GM18505 (cell line): Measurements from ENCODE around the gene KDM2B.

Experiments used
- ATAC-seq: cut with Tn5 transposase; IDR thresholded peaks from one replicate; pipeline ENCODE4 v1.9.1; 2021; ENCODE audit not compliant: unreplicated experiment
- POLR2A ChIP-seq: IDR thresholded peaks from 4 replicates; pipeline ENCODE4 v1.6.1; 2011; ENCODE audit warnings: borderline replicate concordance; ENCODE audit not compliant: insufficient read depth, insufficient read length; ENCODE audit errors: extremely low read depth

Gene KDM2B

DNA sequence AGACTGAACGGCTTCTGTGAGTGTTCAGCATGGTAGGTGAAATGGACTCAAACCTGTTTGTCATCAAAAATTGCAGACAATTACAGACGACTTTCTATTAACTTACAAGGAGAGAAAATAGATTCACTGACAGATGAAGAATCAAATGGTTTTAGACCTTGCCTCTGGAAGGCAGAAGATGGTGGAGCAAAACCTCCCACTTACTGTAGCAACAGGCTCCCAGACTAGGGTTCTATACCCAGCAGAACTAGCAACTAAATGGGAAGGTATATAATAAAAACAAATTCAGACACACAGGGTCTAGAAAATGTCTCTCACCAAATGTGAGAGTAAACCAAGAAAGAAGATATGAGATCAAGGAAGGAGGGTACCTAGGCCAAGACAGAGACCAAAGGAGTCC lies 144.1 kb downstream of the KDM2B start:
- TF ChIP-seq POLR2A = no peak
- ATAC-seq = no peak

DNA sequence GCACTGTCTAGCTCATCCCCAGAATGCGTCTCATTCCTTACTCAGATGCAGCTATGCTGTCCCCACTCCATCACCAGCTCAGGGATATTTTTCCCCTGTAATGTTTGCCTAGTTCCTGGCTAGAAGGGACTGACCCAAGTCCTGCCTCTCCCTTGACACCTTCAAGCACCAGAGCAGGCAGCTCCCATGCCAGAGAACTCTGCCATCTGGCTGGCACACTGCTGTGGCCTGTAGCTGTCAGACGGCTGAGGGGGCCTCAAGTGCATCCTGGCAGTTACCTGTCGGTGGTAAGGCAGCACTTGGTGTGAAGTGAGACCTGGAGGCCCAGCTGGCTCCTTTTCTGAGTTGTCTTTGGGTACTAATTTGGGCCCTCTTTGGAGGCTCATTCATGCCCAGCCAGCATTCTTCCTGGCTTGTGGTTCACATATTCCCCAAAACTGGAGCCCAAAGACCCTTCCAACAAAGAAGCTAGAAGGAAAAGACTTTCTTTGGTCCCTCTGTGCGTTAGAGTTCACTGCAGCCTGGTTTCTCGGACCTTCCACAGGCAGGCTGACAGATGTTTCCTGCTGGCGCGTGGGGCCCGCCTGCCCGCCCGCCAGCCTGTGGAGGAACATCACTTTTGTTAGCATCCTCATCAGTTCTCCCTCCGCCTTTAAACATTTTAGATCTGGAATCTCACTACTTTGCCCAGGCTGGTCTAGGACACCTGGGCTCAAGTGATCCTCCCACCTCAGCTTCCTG lies 147.9 kb downstream of the KDM2B start:
- no peak for TF ChIP-seq POLR2A
- ATAC-seq = no peak

DNA sequence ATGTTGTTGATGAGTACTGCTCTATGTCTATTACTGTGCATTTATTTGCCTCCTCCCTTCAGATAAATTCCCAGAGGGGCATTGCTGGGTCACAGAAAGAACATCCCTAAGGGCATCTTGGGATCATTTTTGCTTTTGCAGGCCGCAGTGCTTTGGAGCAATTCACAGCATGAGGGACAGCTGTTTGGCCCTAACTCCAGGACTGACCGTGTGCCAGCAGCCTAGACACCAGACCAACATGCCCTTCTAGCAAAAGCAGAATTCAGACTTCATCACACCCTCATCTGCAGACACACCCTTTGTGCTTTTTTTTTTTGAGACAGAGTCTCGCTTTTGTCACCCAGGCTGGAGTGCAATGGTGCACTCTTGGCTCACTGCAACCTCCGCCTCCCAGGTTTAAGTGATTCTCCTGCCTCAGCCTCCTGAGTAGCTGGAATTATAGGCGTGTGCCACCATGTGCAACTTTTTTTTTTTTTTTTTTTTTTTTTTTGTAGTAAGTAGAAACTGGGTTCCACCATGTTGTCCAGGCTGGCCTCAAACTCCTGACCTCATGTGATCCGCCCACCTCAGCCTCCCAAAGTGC lies 149.9 kb downstream of the KDM2B start:
- ATAC-seq = no peak
- no peak for TF ChIP-seq POLR2A

DNA sequence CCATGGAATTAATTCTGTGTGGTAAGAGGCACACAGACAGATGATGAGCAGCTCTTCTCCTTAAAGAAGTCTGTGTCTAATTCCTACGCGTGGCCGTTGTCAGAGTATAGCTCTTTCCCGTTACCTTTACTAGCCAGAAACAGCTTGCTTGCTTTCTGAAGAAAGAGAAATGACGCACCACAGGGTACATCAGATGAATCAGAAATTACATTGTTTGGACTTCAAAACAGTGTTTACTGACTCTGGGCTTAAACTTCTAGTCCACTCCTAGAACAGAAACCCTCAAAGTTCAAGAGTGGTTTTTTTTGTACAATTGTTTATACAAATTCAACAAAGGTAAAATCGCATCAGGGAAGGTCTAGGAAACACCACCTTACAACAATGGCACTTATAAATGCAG lies 151.9 kb downstream of the KDM2B start:
- no peak for TF ChIP-seq POLR2A
- ATAC-seq = no peak

DNA sequence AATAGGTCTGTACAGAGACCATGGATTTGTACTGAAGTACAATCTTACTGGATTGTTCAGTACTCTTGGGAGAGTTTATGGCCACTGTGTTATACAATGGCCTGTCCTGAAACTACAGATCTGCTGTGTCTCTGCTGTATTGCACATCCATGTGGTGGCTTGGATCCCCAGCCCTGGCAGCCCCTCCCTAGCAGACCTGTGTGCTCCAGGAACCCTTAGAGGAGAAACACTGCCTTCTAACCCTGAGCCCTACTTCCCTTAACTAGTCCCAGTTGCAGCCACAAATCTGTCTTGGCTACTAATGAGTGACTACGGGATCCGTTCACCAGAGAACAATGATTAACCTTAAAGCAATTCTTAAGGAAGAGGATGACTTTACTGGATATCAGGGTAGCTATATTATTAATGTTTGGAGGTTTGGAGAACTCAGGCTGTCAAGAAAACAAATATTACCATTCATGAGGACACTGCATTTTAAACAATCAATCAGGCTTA lies 153.2 kb downstream of the KDM2B start:
- ATAC-seq = no peak
- TF ChIP-seq POLR2A = no peak

DNA sequence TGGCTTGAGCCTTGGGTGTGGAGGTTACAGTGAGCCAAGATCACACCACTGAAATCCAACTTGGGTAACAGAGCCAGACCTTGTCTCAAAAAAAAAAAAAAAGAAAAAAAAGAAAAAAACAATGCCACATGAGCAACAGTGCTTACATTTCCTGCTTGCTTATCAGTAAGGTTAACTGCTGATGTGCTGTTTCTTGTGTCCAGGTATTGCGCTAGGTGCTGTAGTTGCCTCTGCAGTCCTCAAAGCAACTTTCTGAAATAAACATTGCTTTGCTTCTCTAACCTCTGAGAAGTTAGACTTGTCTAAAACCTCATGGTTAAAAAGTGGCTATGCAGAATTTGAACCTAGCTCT lies 156.2 kb downstream of the KDM2B start:
- no peak for TF ChIP-seq POLR2A
- no peak for ATAC-seq

DNA sequence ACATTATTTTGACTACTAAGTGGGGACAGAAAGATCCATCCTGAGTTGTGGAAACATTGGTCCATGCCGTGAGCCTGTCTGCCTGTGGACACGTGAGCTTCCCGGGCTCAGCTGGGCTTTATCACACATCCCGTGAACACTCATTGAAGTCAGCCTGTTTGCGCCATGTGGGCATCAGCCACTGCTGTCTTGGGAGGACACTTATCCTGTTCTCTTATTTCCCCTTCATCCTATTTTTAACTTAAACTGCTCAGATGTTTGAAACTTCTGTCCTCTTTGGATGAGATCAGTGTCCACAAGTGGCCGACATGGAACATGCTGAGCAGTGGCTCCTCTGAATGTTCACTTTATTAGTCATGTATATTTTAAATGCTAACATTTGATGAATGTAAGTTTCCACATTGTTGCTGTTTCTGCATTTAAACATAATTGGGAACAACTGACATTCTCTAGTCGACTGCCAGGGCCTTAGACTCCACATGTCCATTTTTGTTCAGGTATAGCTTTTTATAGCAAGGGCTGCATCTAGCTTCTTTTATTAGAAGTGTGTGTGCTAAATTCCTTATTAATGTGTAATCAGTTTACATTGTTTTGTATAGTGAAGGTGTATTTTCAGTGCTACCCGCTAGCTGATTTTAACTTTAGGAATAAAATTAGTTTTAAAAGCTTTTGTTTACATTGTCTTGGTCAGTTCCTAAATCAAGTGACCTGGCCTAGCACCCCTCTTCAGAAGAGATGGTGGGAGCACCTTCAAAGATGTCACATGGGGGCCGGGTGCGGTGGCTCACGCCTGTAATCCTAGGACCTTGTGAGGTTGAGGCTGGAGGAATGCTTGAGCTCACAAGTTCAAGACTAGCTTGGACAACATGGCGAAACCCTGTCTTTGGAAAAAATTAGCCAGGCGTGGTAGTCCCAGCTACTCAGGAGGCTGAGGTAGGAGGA lies 156.9 kb downstream of the KDM2B start:
- ATAC-seq = no peak
- peak; percentile 31 for TF ChIP-seq POLR2A

DNA sequence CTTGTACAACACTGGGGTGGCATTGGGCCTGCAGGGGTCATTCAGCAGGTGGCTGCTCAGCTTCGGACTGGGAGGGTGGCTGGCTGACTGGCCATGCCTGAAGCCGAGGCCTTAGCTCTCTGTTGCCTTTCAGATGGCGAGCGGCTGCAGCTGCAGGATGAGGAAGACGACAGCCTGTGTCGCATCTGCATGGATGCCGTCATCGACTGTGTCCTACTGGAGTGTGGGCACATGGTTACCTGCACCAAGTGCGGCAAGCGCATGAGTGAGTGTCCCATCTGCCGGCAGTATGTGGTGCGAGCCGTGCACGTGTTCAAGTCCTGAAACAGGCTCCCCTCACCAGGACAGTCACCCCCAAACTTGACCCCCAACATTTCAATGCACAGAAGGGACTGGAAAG lies 157.6 kb downstream of the KDM2B start:
- ATAC-seq = no peak
- TF ChIP-seq POLR2A = no peak

DNA sequence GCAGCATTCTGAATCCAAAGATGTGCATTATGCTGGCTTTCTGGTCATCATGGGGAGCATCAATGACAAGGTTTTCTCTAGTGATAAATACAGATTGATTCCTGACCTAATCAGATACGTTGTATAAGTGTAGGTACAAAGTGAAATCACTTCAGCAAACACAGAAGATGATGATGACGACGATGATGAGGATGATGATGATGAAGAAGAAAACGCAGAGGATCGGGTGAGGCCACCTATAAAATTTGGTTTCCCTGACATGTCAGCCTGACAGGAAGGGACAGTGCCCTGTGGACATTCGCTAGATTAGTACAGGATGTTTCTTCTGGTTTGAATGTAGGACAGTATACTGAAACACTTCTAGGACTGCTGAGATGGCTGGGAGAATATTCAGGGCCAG lies 160.7 kb downstream of the KDM2B start:
- no peak for TF ChIP-seq POLR2A
- no peak for ATAC-seq

DNA sequence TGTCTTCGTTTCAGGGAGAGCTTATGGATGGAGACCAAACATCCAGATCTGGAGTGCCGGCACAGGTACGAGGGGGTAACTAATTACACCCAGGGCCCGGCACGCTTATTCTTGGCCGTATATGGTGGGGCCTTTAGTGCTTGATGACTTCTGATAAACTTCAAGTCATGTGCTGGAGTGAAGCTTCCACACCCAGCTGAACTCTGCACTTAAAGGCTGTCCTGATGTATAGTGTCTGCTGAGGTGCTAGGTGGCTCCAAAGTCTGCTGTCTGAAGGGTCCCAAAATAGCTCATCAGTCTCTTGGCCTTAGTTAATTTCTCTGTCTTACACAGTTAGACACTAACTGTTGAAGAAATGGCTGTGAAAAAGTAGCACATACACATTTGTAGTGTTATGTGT lies 163.0 kb downstream of the KDM2B start:
- ATAC-seq = no peak
- no peak for TF ChIP-seq POLR2A

DNA sequence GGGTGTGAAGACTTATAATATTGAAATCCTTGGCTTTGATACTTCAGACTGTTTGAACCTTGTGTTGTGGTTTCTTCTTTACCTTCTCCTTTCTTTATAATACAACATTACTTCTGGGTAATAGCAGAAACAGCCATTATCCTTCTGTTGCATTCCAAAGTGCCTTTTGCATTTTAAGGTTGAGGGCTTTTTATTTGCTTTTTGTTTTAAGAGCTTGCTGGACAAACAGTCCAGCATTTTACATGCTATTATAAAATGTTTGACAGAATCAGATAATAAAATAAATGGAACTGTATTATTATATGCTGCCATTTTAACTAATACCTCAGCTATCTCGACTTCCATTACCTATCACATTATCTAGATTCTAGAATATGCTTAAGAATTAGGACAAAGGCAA lies 166.9 kb downstream of the KDM2B start:
- TF ChIP-seq POLR2A = no peak
- ATAC-seq = no peak

DNA sequence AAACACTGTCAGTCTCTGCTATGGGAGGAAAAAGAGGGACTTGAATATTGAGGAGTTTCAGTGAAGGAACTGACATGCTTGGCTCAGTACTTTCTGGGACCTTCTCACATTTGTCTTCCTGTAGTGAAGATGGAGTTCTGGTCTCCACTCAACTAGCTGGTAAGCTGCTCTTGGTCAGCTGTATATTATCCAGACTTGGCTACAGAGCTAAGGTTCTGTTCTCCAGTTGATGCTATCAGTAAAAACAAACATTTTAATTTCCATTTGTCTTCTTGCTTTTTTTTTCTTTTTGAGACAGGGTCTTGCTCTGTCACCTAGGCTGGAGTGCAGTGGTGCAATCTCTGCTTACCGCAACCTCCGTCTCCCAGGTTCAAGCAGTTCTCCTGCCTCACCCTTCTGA lies 175.6 kb downstream of the KDM2B start:
- no peak for TF ChIP-seq POLR2A
- no peak for ATAC-seq

DNA sequence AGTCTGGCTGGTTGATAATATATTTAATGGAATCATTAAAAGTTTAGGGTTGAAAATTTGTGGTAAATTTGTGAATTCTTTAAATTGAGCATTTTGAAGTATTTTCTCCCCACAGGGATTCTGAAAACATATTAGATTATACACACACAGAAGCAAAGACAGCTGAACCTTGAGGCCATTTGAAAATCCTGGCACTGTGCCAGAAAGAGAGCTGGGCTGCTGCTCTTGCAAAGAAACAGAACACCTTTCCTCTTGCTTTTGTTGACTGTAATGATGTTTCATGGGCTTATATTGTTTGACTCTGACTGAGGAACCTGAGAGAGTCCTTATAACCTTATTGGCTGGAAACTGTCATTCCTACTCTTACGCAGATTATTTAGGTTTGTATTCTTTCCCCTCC lies 176.1 kb downstream of the KDM2B start:
- no peak for TF ChIP-seq POLR2A
- ATAC-seq = no peak
